BE2C (cell line): ENCODE data around the gene CORIN.

Source experiments
- DNase-seq: peaks from one replicate; pipeline ENCODE4 v3.0.0-alpha.2; 2020
- H3K27me3 ChIP-seq: fragments of 250-450 bp; sonication (Bioruptor Pico); 2 replicates; pipeline ENCODE4 v1.5.1; 2020; ENCODE audit warnings: mild to moderate bottlenecking
- H3K36me3 ChIP-seq: fragments of 250-450 bp; sonication (Bioruptor Pico); 2 replicates; pipeline ENCODE4 v1.5.1; 2020; ENCODE audit warnings: mild to moderate bottlenecking
- H3K4me1 ChIP-seq: fragments of 250-450 bp; sonication (Bioruptor Pico); 2 replicates; pipeline ENCODE4 v1.5.1; 2020
- H3K4me3 ChIP-seq: 2 replicates; pipeline ENCODE4 v1.5.1; 2011; ENCODE audit warnings: low read depth, low read length
- H3K9me3 ChIP-seq: fragments of 250-450 bp; sonication (Bioruptor Pico); 2 replicates; pipeline ENCODE4 v1.5.1; 2020
- CTCF ChIP-seq: IDR thresholded peaks from 2 replicates; pipeline ENCODE4 v1.5.1; 2012; ENCODE audit warnings: mild to moderate bottlenecking, low read depth, low read length

CORIN gene

DNA sequence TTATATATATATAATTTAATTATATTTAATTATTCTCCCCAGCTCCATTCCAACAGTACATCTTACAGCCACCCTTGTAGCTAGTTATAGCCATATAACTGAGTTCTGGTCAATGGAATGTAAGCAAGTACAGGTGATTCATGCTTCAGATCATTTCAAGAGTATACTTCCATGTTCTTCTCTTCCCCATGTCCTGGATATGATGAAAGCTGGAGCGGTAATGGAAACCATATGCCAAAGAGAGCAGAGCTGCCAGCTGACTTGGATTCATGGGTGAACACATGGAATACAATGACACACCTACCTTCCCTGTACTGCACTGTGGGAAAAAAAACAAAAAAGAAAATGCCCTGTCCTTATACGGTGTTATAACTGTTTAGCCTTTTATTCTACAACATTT, 17.5 kb upstream of the CORIN start:
- H3K9me3 ChIP-seq, result no peaks in the 10 kb centered on the region
- no peaks in the 10 kb centered on the region for H3K27me3 ChIP-seq
- DNase-seq, result no peak
- no peak for TF ChIP-seq CTCF
- H3K36me3 ChIP-seq, result peaks cover 7% of the 10 kb centered on the region
- H3K4me1 ChIP-seq, result no peaks in the 10 kb centered on the region
- no peak overlapping the region for H3K4me3 ChIP-seq

GRCh38 chr4:47852136-47852535, 14.3 kb upstream of the CORIN start:
- no peaks in the 10 kb centered on the region for H3K4me1 ChIP-seq
- TF ChIP-seq CTCF, result no peak
- peaks cover 8% of the 10 kb centered on the region for H3K36me3 ChIP-seq
- H3K4me3 ChIP-seq, result no peak overlapping the region
- DNase-seq, result no peak
- no peaks in the 10 kb centered on the region for H3K27me3 ChIP-seq
- no peaks in the 10 kb centered on the region for H3K9me3 ChIP-seq

GRCh38 chr4:47849466-47849865, 11.6 kb upstream of the CORIN start:
- no peak for TF ChIP-seq CTCF
- H3K36me3 ChIP-seq, result peaks cover 8% of the 10 kb centered on the region

GRCh38 chr4:47848041-47848440, 10.2 kb upstream of the CORIN start:
- H3K9me3 ChIP-seq, result no peaks in the 10 kb centered on the region
- TF ChIP-seq CTCF, result no peak
- H3K4me1 ChIP-seq, result no peaks in the 10 kb centered on the region
- H3K36me3 ChIP-seq, result peaks cover 14% of the 10 kb centered on the region
- H3K27me3 ChIP-seq, result no peaks in the 10 kb centered on the region
- DNase-seq, result no peak
- no peak overlapping the region for H3K4me3 ChIP-seq

More at GRCh38 chr4:47849466-47849865, 11.6 kb upstream of the CORIN start:
- Histone ChIP-seq H3K4me3 (no peak overlapping the region), H3K4me1 (no peaks in the 10 kb centered on the region), H3K9me3 (no peaks in the 10 kb centered on the region), H3K27me3 (no peaks in the 10 kb centered on the region)
- no peak for DNase-seq

GRCh38 chr4:47842985-47843384, 5.1 kb upstream of the CORIN start:
- no peak for DNase-seq
- Histone ChIP-seq H3K36me3 (peaks cover 10% of the 10 kb centered on the region; the same call in 1 of the 2 replicates), H3K27me3 (no peaks in the 10 kb centered on the region), H3K4me1 (no peaks in the 10 kb centered on the region; the same call in 1 of the 2 replicates), H3K9me3 (no peaks in the 10 kb centered on the region), H3K4me3 (no peak overlapping the region)
- TF ChIP-seq CTCF, result no peak

DNA sequence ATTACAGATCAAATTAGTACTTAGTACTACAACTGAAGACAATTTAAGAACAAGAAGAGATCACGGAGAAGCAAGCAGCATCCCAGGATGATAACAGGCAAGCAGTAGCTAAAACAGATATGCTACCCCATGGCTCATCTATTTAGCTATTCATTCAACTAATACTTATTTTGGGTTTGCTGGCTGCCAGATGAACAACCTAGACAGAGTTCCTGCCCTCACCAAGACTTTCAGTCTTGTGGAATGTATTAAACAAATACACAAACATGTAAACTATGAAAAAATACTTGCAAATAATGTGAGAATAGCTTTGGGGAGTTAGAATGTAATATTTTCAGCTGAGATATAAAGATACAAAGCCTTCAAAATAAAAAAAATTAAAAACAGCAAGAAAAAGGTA, 2.4 kb upstream of the CORIN start:
- H3K4me3 ChIP-seq, result no peak overlapping the region
- no peaks in the 10 kb centered on the region; the same call in 1 of the 2 replicates for H3K4me1 ChIP-seq
- no peaks in the 10 kb centered on the region for H3K27me3 ChIP-seq
- no peak for TF ChIP-seq CTCF
- H3K36me3 ChIP-seq, result peaks cover 10% of the 10 kb centered on the region; the same call in 1 of the 2 replicates
- no peak for DNase-seq
- H3K9me3 ChIP-seq, result no peaks in the 10 kb centered on the region
